NB4 (cell line): Measurements from ENCODE around the gene KRTAP4-8.

Experiments
- DNase-seq: peaks from one replicate; pipeline ENCODE4 v3.0.0; 2010; ENCODE audit warnings: low read depth
- H3K4me3 ChIP-seq: one replicate; pipeline ENCODE4 v1.5.1; 2011; ENCODE audit warnings: mild to moderate bottlenecking, low read depth, low read length, moderate library complexity
- CTCF ChIP-seq: IDR thresholded peaks from one replicate; pipeline ENCODE4 v1.5.1; 2012; ENCODE audit warnings: low read depth, low read length
- MAX ChIP-seq: IDR thresholded peaks from 2 replicates; pipeline ENCODE4 v1.6.1; 2011; ENCODE audit warnings: low read depth, low read length
- MYC ChIP-seq: IDR thresholded peaks from 2 replicates; pipeline ENCODE4 v1.6.1; 2011; ENCODE audit warnings: low read depth, low read length
- POLR2A ChIP-seq: IDR thresholded peaks from 2 replicates; pipeline ENCODE4 v1.6.1; 2011; ENCODE audit warnings: mild to moderate bottlenecking; ENCODE audit not compliant: insufficient read length; ENCODE audit errors: extremely low read depth

Gene KRTAP4-8

DNA sequence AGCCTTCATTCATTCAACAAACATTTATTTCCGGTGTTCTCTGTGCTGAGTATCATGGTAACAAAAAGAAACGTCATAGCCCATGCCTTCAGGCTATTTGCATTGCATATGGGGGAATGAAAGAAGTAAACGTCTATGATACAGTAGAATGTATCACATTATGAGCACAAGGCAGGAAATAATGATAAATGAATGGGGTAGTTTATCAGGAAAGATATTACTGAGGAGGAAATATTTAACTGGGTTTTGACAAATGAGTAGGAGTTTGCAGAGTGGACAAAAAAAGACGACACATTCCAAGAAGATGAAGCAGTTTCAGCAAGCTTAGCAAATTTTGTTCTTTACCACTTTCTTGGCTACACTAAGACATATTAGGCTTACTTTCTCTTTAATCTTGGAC is 15.3 kb downstream of the KRTAP4-8 start:
- no peak for TF ChIP-seq MYC
- no peak for TF ChIP-seq POLR2A
- no peak for TF ChIP-seq MAX
- no peak for TF ChIP-seq CTCF
- no peak overlapping the region for H3K4me3 ChIP-seq
- DNase-seq, result no peak

- H3K4me3 ChIP-seq, result no peak overlapping the region
- TF ChIP-seq CTCF, result no peak
- TF ChIP-seq POLR2A, result no peak
- no peak for TF ChIP-seq MAX
- no peak for TF ChIP-seq MYC
- no peak for DNase-seq
Observed at GRCh38 chr17:41076788-41077187, 21.2 kb downstream of the KRTAP4-8 start.

DNA sequence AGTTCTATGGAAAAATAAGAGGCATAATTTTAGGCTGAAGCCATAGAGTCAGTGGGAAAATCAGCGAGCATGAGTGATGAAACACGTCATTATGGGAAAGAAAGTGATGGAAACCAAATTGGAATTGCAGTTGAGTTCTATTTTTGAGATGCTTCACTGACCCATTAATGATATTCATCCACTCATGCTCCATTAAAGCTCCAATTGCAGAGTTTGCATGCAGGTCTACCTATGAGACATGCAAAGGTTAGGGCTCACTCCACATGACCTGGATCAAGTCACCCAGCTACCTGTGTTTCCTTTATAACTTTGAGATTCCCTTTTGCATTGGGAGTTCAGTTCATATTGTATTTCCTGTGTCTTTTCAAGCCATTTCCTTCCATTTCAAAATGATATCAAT is 24.3 kb downstream of the KRTAP4-8 start:
- TF ChIP-seq MYC (no peak), CTCF (no peak), MAX (no peak), POLR2A (no peak)
- no peak for DNase-seq
- H3K4me3 ChIP-seq, result no peak overlapping the region

- no peak for TF ChIP-seq CTCF
- no peak for TF ChIP-seq MYC
- TF ChIP-seq POLR2A, result no peak
- no peak for TF ChIP-seq MAX
- no peak overlapping the region for H3K4me3 ChIP-seq
- no peak for DNase-seq
Observed at GRCh38 chr17:41071606-41072360, 26.2 kb downstream of the KRTAP4-8 start.

DNA sequence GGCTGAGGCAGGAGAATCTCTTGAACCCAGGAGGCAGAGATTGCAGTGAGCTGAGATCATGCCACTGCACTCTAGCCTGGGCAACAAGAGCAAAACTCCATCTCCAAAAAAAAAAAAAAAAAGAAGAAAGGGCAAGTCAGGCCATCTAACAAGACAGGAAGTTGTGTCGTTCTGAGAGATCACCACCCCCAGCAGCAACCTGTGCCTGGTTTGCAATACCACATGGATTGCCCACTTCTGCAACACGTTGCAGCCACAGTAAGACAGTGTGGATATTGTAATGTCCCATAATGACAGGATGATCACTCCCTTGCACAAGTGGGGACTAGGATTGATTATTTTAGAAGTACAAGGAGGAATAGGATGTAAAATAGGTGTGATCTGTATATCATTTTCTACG is 28.9 kb downstream of the KRTAP4-8 start:
- TF ChIP-seq CTCF, result no peak
- no peak for TF ChIP-seq MYC
- TF ChIP-seq MAX, result no peak
- TF ChIP-seq POLR2A, result no peak
- H3K4me3 ChIP-seq, result no peak overlapping the region
- no peak for DNase-seq

- no peak for DNase-seq
- TF ChIP-seq POLR2A, result no peak
- TF ChIP-seq MAX, result no peak
- TF ChIP-seq CTCF, result no peak
- TF ChIP-seq MYC, result no peak
- H3K4me3 ChIP-seq, result no peak overlapping the region
Observed at GRCh38 chr17:41067281-41067680, 30.7 kb downstream of the KRTAP4-8 start.
